NT2/D1 (cell line): Measurements from ENCODE around the gene NPDC1.

Experiments
- SUZ12 ChIP-seq: IDR thresholded peaks from 2 replicates; pipeline ENCODE4 v1.6.1; 2011; ENCODE audit not compliant: insufficient read length, insufficient read depth; ENCODE audit errors: extremely low read depth
- YY1 ChIP-seq: IDR thresholded peaks from 2 replicates; pipeline ENCODE4 v1.6.1; 2011; ENCODE audit not compliant: insufficient read length, insufficient read depth
- ZNF274 ChIP-seq: IDR thresholded peaks from 2 replicates; pipeline ENCODE4 v1.6.1; 2011; ENCODE audit warnings: mild to moderate bottlenecking, low read depth, low read length

DNA sequence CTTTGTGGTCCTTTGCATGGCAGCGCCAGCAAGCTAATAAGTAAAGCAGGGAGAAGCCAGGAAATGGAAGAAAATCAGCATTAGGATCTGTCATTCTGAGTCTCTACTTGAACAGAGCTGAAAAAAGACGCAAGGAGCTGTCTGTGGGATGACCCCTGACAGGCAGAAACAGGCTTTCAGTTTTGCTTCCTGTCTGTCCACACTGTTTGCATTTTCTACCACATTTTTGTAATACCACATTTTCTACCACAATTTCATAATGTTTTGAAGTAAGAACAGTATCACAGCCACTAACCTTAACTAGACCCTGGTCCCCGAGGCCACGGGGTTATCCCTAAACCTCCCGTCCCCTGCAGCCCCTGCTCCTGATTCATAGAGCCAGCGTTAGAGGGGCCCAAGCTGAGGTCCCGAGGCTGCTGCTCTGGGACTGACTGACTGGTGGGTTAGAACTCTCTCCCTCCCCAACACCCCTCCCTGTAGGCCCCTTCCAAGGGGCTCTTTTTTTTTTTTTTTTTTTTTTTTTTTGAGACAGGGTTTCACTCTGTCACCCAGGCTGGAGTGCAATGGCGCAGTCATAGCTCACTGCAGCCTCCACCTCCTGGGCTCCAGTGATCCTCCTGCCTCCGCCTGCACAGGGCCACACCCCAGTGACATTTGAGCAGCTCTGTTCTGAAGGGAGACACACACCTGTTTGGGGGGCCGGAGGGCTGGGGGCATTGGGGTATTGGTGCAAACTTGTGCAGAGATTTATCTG is 45.6 kb downstream of the NPDC1 start:
- no peak for TF ChIP-seq SUZ12
- no peak for TF ChIP-seq YY1
- no peak for TF ChIP-seq ZNF274
